GM18508 (cell line): ENCODE results near the gene PIM2.

Experiments used
- ATAC-seq: cut with Tn5 transposase; IDR thresholded peaks from one replicate; pipeline ENCODE4 v1.9.1; 2021; ENCODE audit warnings: moderate number of reproducible peaks; ENCODE audit not compliant: insufficient read depth, unreplicated experiment

Gene PIM2

GRCh38 chrX:48936429-48937053, 17.7 kb upstream of the PIM2 start:
- ATAC-seq, result no peak

DNA sequence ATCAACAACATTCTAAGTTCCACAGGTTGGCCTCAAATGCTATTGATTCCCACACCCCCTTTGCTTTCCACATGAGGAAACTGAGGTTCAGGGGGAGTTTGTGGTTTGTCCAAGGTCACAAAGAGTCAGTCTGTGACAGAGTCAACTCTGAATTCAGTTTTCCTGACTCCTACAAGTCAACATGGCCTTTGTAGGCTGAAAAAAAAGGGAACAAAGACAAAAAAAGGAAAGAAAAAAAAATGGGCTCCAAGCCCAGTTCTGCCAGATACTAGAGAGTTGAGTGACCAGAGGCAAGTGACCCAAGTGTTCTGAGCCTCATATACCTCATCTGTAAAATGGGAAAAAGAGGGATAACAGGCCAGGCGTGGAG, 16.5 kb upstream of the PIM2 start:
- ATAC-seq, result no peak

GRCh38 chrX:48934581-48935300, 15.9 kb upstream of the PIM2 start:
- no peak for ATAC-seq

DNA sequence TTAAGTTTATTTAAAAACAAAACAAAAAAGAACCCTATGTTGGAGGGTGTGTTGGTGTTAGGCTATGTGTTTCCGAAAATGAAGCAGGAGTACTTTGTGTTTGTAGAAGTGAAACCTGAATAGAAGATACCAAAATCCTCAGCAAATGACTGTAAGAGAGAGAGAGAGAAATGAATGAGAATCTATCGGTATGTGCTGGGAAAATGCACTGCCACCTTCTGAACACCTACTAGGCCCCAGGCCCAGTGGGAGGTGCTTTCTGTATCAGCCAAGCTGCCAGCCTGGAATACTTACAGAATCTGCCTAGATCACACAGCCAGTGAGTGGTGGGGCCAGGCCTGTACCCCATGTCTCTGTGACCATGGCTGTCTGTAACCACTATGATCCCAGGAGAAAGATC, 14.9 kb upstream of the PIM2 start:
- no peak for ATAC-seq

DNA sequence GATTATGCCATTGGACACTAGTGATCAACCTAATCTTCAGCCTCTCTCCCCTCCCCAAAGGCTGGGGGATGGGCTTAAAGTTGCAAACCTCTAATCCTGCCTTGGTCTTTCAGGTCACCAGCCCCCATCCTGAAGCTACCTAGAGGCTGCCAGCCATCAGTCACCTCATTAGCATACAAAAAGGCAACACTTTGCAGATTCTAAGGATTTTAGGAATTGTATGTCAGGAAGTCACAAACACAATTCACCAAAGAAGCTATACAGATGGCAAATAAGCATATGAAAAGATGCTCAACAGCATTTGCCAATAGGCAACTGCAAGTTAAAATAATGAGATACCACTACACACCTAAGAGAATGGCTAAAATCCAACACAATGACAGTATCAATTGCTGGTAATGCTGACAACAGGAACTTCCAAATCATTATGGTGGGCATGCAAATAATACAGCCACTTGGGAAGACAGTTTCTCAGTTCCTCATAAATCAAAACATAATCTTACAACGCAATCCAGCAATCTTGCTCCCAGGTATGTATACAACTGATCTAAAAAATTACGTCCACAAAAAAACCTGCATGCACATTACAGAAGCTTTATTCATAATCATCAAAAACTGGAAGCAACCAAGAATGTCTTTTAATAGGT, 9.0 kb upstream of the PIM2 start:
- no peak for ATAC-seq

DNA sequence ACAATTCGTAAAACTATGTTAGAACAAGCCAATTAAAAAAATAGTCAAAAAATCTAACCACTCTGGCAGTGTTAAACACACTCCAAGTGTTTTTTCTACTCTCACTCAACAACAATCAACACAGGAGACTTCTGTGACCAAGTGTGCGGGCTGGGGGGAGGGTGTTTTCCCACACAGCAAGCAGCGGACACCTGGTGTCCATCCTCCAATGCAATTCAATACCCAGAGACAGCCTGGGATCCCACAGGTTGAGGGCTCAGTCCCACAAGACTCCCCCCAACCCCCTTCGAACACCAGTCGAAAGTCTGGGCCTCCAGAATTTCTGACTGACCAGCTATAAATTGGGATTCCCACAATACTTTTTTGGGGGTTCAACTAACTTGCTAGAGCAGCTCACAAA, 8.3 kb upstream of the PIM2 start:
- no peak for ATAC-seq

DNA sequence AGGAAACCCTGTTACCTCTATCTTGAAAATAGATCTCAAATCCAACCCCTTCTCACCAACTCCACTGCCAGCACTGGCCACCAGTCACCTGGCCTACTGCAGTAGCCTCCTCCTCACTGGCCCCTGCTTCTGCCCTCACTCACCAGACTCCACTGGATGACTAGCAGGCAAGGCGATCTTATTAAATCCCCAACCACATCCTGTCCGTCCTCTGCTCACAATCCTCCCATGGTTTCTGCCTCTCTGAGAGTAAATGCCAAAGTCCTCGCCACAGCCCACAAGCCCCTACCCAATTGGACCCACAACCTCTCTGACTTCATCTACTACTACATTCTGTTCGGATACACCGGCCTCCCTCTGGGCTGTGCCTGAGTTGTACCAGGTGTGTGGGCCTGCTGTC, 5.4 kb upstream of the PIM2 start:
- ATAC-seq, result no peak

GRCh38 chrX:48923771-48924170, 4.9 kb upstream of the PIM2 start:
- no peak for ATAC-seq

DNA sequence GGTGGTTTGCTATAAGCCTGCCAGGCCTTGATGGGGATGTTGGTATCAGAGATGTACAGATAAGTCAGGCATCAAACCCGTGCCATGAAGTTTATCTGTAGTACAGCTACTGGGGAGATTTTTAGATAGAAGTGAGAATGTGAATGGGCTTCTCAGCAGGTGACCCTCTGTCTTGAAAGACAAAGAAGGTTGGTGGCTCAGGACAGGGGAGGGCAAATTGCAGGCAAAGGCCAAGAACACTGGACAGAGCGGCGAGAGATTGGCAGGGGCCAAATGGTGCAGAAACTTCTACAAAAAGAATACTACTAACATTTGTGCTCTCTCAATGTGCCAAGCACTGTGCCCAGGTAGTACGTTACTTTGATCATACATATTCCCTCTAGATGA, 1.9 kb upstream of the PIM2 start:
- no peak for ATAC-seq

DNA sequence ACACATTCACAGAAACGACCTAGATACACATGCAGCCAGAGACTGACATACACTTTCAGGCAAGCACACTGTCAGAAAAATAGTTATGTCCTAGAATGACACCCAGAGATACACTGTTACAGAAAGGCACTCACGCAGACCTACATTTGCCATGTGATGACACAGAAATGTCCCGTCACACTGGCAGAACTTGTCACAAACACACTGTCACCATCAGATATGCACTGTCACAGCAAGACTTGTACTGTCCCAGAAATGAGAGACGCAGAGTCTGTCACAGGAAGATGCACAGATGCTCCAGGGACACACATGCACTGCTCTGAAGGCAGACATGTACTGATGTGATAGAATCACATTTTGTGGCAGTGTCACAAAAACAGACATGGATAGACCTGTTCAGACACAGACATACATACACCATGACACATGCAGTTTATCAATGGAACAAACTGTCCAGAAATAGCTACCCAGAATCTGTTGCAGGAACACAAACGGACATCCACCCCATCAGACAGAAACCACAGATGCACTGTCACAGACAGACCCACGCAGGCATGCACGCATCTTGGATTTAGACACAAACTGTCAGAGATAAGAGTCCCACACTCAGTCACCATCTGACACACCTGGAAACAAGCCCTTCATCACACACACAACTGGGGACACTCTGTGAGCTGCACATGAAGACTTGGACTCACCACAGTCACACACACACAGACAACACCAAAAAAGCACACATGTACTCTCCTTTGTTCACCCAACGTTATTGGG, 1.3 kb upstream of the PIM2 start:
- ATAC-seq, result no peak

- no peak for ATAC-seq
Measured at GRCh38 chrX:48919360-48919841, 577 bp upstream of the PIM2 start.

DNA sequence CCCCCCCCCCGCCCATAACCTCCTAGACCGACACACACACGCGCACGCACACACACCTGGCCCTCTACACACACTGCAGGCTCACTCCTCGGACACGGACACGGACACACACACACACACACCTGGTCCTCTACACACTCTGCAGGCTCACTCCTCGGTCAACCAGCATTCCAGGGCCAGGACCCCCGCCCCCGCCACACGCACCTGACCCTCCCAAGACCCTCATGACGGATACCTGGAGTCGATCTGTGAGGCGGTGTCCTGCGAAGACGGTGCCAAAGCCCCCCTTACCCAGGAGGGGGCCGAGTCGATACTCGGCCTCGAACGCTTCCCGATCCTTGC, 552 bp downstream of the PIM2 start:
- no peak for ATAC-seq

- ATAC-seq, result no peak
Measured at GRCh38 chrX:48917139-48918001, 1.5 kb downstream of the PIM2 start.

GRCh38 chrX:48914593-48915493, 4.0 kb downstream of the PIM2 start:
- no peak for ATAC-seq

DNA sequence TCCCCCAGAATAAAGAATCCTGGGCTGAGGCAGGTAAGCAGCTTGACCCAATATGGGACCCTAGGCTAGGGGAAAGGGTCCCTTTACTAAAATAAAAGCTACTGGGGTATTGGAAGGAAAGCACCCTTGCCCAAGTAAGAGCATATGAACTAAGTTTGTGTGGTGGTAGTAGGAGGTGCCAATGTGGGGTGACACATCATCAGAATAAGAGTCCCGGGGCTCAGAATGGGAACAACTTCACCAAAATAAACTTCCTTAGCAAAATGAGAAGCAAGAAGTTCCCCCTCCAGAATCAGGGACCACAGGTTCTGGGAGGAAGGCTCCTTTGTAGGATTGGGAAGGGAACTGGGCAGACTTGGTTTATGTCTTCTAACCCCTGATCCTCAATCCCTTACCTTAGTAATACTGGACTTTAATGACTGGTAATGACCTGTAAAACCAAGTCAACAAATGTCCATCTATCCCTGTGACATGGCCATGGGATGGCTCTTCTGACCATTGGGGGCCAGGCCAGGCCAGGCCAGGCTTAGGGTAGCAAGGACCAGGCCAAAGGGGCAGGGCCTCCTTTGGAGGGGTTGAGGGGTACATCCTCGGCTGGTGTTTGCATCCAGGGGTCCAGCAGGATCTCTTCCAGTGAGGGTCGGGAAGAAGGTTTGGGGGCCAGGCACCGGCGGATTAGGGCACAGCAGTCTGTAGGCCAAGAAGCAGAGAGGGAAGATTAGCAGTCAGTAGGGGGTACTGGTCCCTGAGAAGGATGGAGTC, 5.0 kb downstream of the PIM2 start:
- ATAC-seq, result no peak

DNA sequence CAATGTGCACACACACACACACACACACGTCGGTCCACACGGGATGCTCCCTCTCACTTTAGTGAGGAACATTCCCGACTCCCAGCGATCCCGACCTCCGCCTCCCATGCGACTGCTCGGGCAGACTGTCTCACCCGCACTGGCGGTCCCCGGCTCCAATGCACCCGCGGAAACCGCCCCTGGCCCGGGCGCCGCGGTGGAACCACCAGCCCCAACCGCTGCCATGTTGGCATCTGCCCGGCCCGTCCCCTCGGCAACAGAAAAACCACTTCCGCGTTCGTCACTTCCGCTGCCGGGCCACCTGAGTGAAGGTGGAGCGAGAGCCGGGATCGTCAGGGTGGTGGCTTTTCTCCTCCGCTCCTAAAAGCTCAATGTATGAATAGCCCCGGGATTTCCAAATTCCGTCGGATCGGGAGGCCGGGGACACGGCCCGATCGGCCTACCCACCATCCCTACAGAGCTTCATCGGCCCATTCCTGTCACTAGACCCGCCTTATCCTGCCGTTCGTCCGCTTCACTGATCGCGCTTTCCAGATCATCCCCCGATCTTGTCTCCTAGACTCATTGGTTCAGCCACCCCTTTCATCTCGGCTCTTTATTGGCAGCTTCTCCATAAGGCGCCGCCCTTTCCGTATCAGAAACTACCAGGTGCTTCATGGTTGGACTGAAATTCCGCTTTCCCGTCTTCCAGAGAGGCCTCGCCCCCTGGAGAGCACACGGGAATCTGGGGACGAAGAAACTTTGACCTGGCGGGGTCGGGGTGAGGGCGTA, 7.2 kb downstream of the PIM2 start, which contains the start of gene SLC35A2:
SLC35A2 (minus strand) TSS at position 235 of the 771 bp plus-strand sequence; CDS start at position 225, 10 bp downstream.
- ATAC-seq, result no peak

GRCh38 chrX:48910926-48911411, 7.9 kb downstream of the PIM2 start:
- ATAC-seq, result no peak
